ENCODE measurements around the gene SSBP3.

DNA sequence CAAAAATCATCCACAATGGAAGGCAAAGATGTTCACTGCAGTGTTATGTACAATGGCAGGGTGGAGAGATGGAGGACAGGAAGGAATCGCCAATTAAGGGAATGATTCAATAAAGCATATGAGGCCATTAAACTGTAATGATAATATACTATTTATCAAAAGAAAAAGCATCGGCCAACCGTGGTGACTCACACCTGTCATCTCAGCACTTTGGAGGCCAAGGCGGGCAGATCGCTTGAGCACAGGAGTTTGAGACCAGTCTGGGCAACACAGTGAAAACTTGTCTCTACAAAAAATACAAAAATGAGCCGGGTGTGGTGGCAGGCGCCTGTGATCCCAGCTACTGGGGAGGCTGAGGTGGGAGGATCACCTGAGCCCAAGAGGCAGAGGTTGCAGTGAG is 89.1 kb downstream of the SSBP3 start:
- TF ChIP-seq, protein P1, sequence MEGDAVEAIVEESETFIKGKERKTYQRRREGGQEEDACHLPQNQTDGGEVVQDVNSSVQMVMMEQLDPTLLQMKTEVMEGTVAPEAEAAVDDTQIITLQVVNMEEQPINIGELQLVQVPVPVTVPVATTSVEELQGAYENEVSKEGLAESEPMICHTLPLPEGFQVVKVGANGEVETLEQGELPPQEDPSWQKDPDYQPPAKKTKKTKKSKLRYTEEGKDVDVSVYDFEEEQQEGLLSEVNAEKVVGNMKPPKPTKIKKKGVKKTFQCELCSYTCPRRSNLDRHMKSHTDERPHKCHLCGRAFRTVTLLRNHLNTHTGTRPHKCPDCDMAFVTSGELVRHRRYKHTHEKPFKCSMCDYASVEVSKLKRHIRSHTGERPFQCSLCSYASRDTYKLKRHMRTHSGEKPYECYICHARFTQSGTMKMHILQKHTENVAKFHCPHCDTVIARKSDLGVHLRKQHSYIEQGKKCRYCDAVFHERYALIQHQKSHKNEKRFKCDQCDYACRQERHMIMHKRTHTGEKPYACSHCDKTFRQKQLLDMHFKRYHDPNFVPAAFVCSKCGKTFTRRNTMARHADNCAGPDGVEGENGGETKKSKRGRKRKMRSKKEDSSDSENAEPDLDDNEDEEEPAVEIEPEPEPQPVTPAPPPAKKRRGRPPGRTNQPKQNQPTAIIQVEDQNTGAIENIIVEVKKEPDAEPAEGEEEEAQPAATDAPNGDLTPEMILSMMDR (IDR thresholded peaks at IDR 0.05; ENCODE audit: borderline replicate concordance, extremely low read depth, low read length, poor library complexity, severe bottlenecking): no peak
- no peak for TF ChIP-seq EZH2 (IDR thresholded peaks at IDR 0.05; ENCODE audit: borderline replicate concordance, low read depth, low read length, severe bottlenecking)

Data from DND-41 (cell line).